ENCODE measurements around the gene GPLD1.

GPLD1 gene

GRCh38 chr6:24476631-24477030 lies 12.7 kb downstream of the GPLD1 start:
- Histone ChIP-seq H3K36me3 (ENCODE audit: control insufficient read depth, insufficient read depth, low read length) (no peaks in the 10 kb centered on the region), H3K4me3 (ENCODE audit: low read length) (no peak overlapping the region), H3K4me1 (ENCODE audit: control insufficient read depth, insufficient read depth, low read length) (no peaks in the 10 kb centered on the region), H3K27me3 (ENCODE audit: control insufficient read depth, insufficient read depth, low read length) (no peaks in the 10 kb centered on the region), H3K9me3 (ENCODE audit: control insufficient read depth, low read length) (no peaks in the 10 kb centered on the region), H3K9ac (ENCODE audit: low read length) (no peak overlapping the region)

DNA sequence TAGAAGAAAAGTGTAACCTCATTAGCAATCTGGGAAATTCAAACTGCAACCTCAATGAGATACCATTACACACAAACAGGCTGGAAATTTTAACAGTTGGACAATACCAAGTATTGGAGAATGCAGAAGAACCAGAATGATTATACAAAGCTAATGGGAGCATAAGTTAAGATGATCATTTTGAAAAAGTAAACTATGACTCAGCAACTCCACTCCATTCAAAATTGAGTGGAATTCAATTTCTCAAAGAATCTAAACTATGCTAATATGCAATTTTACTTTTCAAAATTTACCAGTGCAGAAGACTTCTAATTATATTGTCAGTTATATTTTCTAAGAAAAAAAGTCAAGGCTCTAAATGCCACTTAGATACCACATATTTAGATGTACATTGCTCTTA lies 17.2 kb downstream of the GPLD1 start:
- Histone ChIP-seq H3K27me3 (ENCODE audit: control insufficient read depth, insufficient read depth, low read length) (no peaks in the 10 kb centered on the region), H3K4me3 (ENCODE audit: low read length) (no peak overlapping the region), H3K9me3 (ENCODE audit: control insufficient read depth, low read length) (no peaks in the 10 kb centered on the region), H3K4me1 (ENCODE audit: control insufficient read depth, insufficient read depth, low read length) (no peaks in the 10 kb centered on the region), H3K36me3 (ENCODE audit: control insufficient read depth, insufficient read depth, low read length) (no peaks in the 10 kb centered on the region), H3K9ac (ENCODE audit: low read length) (no peak overlapping the region)

GRCh38 chr6:24469811-24470210 lies 19.6 kb downstream of the GPLD1 start:
- no peaks in the 10 kb centered on the region for H3K36me3 ChIP-seq (ENCODE audit: control insufficient read depth, insufficient read depth, low read length)
- no peak overlapping the region for H3K4me3 ChIP-seq (ENCODE audit: low read length)
- no peaks in the 10 kb centered on the region for H3K27me3 ChIP-seq (ENCODE audit: control insufficient read depth, insufficient read depth, low read length)
- no peaks in the 10 kb centered on the region for H3K9me3 ChIP-seq (ENCODE audit: control insufficient read depth, low read length)
- no peak overlapping the region for H3K9ac ChIP-seq (ENCODE audit: low read length)
- H3K4me1 ChIP-seq (ENCODE audit: control insufficient read depth, insufficient read depth, low read length): no peaks in the 10 kb centered on the region

- H3K9me3 ChIP-seq (ENCODE audit: control insufficient read depth, low read length): no peaks in the 10 kb centered on the region
- H3K36me3 ChIP-seq (ENCODE audit: control insufficient read depth, insufficient read depth, low read length): no peaks in the 10 kb centered on the region
- no peaks in the 10 kb centered on the region for H3K27me3 ChIP-seq (ENCODE audit: control insufficient read depth, insufficient read depth, low read length)
- H3K4me3 ChIP-seq (ENCODE audit: low read length): no peak overlapping the region
- no peak overlapping the region for H3K9ac ChIP-seq (ENCODE audit: low read length)
- H3K4me1 ChIP-seq (ENCODE audit: control insufficient read depth, insufficient read depth, low read length): no peaks in the 10 kb centered on the region
Observed at GRCh38 chr6:24464253-24465038, 24.9 kb downstream of the GPLD1 start.

GRCh38 chr6:24460966-24461365 lies 28.4 kb downstream of the GPLD1 start:
- Histone ChIP-seq H3K4me1 (ENCODE audit: control insufficient read depth, insufficient read depth, low read length) (no peaks in the 10 kb centered on the region), H3K36me3 (ENCODE audit: control insufficient read depth, insufficient read depth, low read length) (no peaks in the 10 kb centered on the region), H3K27me3 (ENCODE audit: control insufficient read depth, insufficient read depth, low read length) (no peaks in the 10 kb centered on the region), H3K9ac (ENCODE audit: low read length) (no peak overlapping the region), H3K9me3 (ENCODE audit: control insufficient read depth, low read length) (no peaks in the 10 kb centered on the region), H3K4me3 (ENCODE audit: low read length) (no peak overlapping the region)

DNA sequence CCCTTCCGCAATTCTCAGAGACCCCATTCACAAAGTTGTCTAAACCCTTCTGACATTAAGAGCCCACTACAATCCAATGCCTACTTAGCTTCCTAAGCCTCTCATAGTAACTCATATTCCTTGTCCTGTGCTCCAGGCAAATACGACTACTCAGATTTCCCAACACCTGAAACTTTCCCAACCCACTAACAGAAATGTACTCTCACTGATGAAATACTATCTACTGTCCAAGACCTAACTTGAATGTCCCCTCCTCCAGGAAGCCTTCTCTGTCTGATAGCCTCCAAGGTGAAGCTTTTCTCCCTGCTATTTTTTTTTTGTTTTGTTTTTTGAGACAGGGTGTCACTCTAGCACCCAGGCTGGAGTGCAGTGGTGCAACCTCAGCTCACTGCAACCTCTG lies 30.4 kb downstream of the GPLD1 start:
- H3K4me3 ChIP-seq (ENCODE audit: low read length): no peak overlapping the region
- H3K9ac ChIP-seq (ENCODE audit: low read length): no peak overlapping the region
- no peaks in the 10 kb centered on the region for H3K9me3 ChIP-seq (ENCODE audit: control insufficient read depth, low read length)
- no peaks in the 10 kb centered on the region for H3K4me1 ChIP-seq (ENCODE audit: control insufficient read depth, insufficient read depth, low read length)
- H3K27me3 ChIP-seq (ENCODE audit: control insufficient read depth, insufficient read depth, low read length): no peaks in the 10 kb centered on the region
- no peaks in the 10 kb centered on the region for H3K36me3 ChIP-seq (ENCODE audit: control insufficient read depth, insufficient read depth, low read length)

DNA sequence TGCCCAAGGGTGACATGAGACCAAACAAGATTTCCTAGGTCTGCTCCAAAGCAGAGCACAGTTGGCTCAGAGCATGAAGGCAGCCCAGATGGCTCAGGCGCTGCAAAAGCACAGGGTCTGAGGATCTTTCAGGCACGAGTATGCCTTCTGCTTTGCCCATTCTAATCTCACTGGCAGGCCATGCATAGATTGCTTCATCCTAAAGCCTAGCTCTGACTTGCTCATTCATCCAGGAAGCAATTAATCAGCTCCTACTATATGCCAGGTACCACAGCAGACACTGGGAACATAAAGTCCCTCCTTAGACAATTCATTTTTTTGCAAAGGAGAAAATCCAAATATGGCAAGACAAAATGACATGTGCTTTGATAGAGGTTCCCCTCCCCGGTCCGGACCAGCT lies 31.2 kb downstream of the GPLD1 start:
- no peak overlapping the region for H3K9ac ChIP-seq (ENCODE audit: low read length)
- H3K4me3 ChIP-seq (ENCODE audit: low read length): no peak overlapping the region
- H3K4me1 ChIP-seq (ENCODE audit: control insufficient read depth, insufficient read depth, low read length): no peaks in the 10 kb centered on the region
- H3K27me3 ChIP-seq (ENCODE audit: control insufficient read depth, insufficient read depth, low read length): no peaks in the 10 kb centered on the region
- no peaks in the 10 kb centered on the region for H3K9me3 ChIP-seq (ENCODE audit: control insufficient read depth, low read length)
- H3K36me3 ChIP-seq (ENCODE audit: control insufficient read depth, insufficient read depth, low read length): no peaks in the 10 kb centered on the region

GRCh38 chr6:24455061-24455460 lies 34.3 kb downstream of the GPLD1 start:
- H3K27me3 ChIP-seq (ENCODE audit: control insufficient read depth, insufficient read depth, low read length): no peaks in the 10 kb centered on the region
- H3K9ac ChIP-seq (ENCODE audit: low read length): no peak overlapping the region
- H3K4me3 ChIP-seq (ENCODE audit: low read length): no peak overlapping the region
- H3K9me3 ChIP-seq (ENCODE audit: control insufficient read depth, low read length): no peaks in the 10 kb centered on the region
- no peaks in the 10 kb centered on the region for H3K36me3 ChIP-seq (ENCODE audit: control insufficient read depth, insufficient read depth, low read length)
- peaks cover 5% of the 10 kb centered on the region for H3K4me1 ChIP-seq (ENCODE audit: control insufficient read depth, insufficient read depth, low read length)

- H3K9me3 ChIP-seq (ENCODE audit: control insufficient read depth, low read length): no peaks in the 10 kb centered on the region
- H3K9ac ChIP-seq (ENCODE audit: low read length): no peak overlapping the region
- no peak overlapping the region for H3K4me3 ChIP-seq (ENCODE audit: low read length)
- H3K27me3 ChIP-seq (ENCODE audit: control insufficient read depth, insufficient read depth, low read length): no peaks in the 10 kb centered on the region
- peaks cover 5% of the 10 kb centered on the region for H3K4me1 ChIP-seq (ENCODE audit: control insufficient read depth, insufficient read depth, low read length)
- H3K36me3 ChIP-seq (ENCODE audit: control insufficient read depth, insufficient read depth, low read length): no peaks in the 10 kb centered on the region
Observed at GRCh38 chr6:24454452-24454851, 34.9 kb downstream of the GPLD1 start.

DNA sequence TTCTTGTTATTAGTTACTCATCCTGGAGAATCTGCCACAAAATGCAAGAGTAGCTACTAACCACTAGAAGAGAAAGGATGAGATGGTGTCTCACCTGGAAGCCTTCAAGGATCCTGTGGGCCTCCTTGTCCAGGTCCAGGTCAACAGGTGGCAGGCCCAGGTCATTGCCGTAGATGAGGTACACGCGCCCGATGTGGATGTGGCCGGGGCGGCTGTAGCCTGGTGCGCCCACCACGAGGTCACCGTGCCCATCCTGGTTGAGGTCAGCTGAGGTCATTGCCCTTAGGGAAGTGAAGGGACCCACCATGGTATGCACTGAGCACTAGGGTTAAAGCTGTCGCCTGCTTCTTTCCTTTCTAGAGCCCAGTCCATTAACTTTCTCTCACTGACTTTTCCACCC lies 35.5 kb downstream of the GPLD1 start:
- H3K4me3 ChIP-seq (ENCODE audit: low read length): no peak overlapping the region

DNA sequence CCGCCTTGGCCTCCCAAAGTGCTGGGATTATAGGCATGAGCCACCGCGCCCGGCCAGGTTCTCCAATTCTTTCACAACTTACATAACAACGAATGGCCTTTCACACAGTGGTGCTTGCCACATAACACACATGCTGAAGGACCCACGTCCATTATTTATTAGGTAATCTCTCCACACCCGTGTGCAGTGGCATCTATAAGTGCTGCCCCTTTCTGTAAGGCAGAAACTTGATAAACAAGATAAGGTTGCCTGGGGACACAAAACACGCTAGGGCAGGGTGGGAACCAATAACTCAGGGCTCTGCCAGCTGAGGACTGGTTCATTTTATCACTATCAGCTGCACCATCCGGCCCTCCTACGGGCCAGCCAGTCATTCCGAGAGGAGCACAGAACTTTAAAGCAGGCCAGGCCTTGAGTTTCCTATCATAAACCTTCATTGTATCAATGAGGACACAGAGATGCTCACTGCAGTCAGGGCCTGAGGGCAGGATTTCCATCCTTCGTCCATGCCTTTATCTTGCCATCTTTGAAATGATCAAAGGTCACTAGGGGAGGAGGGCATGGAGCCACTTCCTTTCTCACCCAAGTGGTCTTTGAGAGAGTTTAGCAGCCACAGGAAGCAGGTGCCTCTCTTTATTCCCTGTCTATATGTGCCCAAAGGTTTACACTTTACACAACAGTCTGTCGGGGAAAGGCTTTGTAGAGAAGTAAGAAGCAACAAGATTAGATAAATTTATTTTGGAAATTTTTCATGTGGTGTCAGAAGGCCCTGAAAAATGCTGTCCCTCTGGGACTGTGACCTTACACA lies 37.6 kb downstream of the GPLD1 start:
- Histone ChIP-seq H3K36me3 (ENCODE audit: control insufficient read depth, insufficient read depth, low read length) (no peaks in the 10 kb centered on the region), H3K9ac (ENCODE audit: low read length) (no peak overlapping the region), H3K9me3 (ENCODE audit: control insufficient read depth, low read length) (no peaks in the 10 kb centered on the region), H3K4me3 (ENCODE audit: low read length) (no peak overlapping the region), H3K27me3 (ENCODE audit: control insufficient read depth, insufficient read depth, low read length) (no peaks in the 10 kb centered on the region), H3K4me1 (ENCODE audit: control insufficient read depth, insufficient read depth, low read length) (peaks cover 5% of the 10 kb centered on the region)

More for the DNA sequence above, 35.5 kb downstream of the GPLD1 start:
- peaks cover 5% of the 10 kb centered on the region for H3K4me1 ChIP-seq (ENCODE audit: control insufficient read depth, insufficient read depth, low read length)
- no peaks in the 10 kb centered on the region for H3K27me3 ChIP-seq (ENCODE audit: control insufficient read depth, insufficient read depth, low read length)
- H3K9ac ChIP-seq (ENCODE audit: low read length): no peak overlapping the region
- no peaks in the 10 kb centered on the region for H3K9me3 ChIP-seq (ENCODE audit: control insufficient read depth, low read length)
- no peaks in the 10 kb centered on the region for H3K36me3 ChIP-seq (ENCODE audit: control insufficient read depth, insufficient read depth, low read length)

DNA sequence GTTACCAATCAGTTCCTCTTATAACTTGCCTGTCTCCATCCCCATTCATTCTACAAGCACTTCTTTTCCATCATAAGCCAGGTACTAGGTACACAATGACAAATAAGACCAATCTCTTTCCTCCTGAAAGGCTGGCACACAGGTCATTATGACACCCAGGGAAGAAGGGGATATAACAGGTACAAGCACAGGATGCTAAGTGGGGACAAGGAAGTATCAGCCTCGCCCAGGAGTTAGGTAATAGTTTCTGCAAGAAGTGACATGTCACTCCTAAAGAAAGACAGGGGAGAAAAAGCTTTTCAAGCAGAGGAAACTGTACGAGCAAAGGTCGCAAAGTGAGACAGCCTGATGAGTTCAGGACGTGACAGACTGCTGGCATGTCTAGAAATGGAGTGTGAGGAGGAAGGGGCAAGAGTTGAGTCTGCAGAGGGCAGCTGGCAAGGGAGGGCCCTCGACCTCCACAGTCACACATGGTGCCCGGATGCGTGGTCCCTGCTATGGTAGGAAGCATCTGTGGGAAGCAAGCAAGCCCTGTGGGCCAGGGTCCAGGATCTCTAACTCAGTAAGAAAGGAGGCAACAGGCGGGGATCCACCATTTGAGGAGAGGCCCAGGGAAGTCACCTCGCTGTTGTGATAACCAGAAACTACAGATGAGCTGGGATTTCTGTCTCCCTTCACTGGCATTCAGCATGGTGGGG lies 40.4 kb downstream of the GPLD1 start:
- H3K4me1 ChIP-seq (ENCODE audit: control insufficient read depth, insufficient read depth, low read length): peaks cover 5% of the 10 kb centered on the region
- no peaks in the 10 kb centered on the region for H3K36me3 ChIP-seq (ENCODE audit: control insufficient read depth, insufficient read depth, low read length)
- no peak overlapping the region for H3K9ac ChIP-seq (ENCODE audit: low read length)
- H3K4me3 ChIP-seq (ENCODE audit: low read length): no peak overlapping the region
- no peaks in the 10 kb centered on the region for H3K27me3 ChIP-seq (ENCODE audit: control insufficient read depth, insufficient read depth, low read length)
- no peaks in the 10 kb centered on the region for H3K9me3 ChIP-seq (ENCODE audit: control insufficient read depth, low read length)

All from mucosa of stomach (tissue), 1 donor.